HG03108 (cell line): Measurements from ENCODE around the gene MTG1.
"Not testable (repeated sequence)": the region's sequence is repeated elsewhere in the genome, so short reads cannot be mapped to it uniquely, and the experiment has no call there.

Experiments
- ATAC-seq: cut with Tn5 transposase; IDR thresholded peaks from one replicate; pipeline ENCODE4 v1.9.1; 2021; ENCODE audit warnings: moderate library complexity; ENCODE audit not compliant: unreplicated experiment

MTG1 gene

DNA sequence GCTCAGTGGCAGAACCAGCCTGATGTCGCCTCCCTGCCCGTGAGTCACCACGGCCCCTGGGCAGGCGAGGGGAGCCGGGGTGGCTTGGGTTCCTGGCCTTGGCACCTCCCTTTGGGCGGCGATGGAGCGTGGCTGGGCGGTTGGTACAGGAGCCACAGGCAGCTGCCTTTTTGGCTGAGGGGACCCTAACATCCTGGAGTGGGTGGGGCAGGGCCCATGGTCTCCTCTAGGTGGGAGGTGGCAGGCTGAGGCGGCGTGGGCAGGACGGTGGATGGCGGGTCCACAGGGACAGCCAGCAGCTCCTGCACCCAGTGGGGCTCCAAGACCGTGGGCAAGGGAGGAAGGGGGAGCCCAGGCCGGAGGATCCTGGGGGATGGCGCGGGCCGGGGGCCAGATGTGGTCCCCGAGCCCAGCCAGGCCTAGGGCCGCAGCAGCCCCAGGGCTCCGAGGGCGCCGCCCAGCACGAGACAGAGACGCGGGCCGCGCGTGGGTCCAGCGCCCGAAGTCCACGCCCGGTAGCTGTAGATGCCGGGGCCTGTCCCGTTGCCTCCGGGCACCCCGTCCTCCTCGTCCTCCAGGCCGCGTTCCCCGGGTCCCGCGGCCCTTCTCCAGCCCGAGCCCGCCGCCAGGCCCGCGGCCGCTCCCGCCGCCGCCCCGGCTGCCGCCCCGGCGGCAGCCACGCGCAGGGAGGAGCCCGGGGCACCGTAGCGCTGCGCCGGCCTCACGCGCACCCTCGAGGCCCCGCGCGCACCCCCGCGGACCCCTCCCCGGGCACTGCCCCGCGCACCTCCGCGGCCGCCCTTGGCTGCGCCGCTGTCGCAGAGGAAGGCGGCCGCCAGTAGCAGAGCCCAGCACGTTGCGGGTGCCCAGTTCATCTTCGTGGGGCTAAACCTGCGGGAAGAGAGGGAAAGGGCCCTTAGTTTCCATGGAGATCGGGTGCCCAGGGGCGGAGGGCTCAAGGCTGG is 29.1 kb downstream of the MTG1 start:
- ATAC-seq = no peak

DNA sequence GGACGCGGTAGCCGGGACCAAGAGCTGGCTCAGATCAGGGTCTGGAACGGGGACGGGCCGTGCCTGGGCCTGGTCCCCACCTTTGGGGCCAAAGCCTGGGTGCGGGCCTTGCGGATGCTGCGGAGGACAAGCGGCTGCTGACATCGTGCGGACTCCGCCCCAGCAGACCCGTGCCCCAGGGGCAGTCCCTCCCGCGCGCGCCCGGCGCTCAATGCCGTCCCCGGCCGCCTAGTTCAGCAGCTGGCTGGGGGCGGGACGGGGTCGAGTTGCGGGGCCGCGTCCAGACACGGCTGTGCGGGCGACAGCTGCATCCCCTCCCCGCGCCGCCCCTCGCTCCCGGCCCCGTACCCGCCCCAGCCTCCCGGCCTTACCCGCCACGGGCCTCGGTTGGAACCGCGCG is 30.1 kb downstream of the MTG1 start:
- not testable (repeated sequence) for ATAC-seq

DNA sequence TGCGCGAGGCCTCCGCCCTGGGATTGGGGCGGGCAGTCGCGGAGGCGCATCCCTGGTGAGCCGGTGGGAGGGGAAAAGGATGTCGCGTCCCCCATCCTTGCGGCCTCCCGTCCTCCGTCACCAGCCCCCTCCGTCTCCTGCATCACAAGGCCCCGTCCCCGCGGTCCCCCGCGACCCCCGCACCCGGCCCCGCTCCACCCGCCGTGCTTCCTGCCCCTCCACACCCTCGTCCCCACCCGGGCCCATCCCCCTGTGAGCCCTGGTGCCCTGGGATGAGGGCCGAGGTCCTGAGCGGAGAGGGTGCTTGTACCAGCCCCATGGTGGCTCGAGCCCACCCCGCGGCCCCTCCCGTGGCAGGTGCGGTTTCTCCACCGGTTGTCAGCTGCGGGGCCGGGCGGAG is 30.6 kb downstream of the MTG1 start, which contains the start of gene SPRN:
Gene SPRN, minus strand, starts transcription at position 25 of the 400 bp plus-strand sequence. CDS start 944 bp downstream, outside the sequence.
- not testable (repeated sequence) for ATAC-seq

DNA sequence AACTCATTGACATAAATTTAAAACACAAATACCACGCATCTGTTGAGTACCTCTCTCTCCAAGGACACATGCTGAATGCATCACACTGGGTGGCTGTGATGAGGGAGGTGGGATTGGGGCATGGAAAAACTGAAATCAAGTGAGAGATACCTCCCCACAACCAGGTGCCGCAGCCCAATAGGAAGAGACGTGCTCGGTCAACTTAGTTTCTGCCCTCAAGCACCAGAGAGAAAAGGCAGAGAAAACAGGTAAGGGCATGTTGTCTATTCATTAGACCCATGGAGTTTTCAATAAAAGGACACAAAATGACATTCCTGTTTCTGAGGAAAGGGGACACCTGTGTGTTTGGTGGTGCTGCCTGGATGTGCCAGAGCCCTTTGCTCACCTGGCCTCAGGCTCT is 35.6 kb downstream of the MTG1 start:
- ATAC-seq = not testable (repeated sequence)

DNA sequence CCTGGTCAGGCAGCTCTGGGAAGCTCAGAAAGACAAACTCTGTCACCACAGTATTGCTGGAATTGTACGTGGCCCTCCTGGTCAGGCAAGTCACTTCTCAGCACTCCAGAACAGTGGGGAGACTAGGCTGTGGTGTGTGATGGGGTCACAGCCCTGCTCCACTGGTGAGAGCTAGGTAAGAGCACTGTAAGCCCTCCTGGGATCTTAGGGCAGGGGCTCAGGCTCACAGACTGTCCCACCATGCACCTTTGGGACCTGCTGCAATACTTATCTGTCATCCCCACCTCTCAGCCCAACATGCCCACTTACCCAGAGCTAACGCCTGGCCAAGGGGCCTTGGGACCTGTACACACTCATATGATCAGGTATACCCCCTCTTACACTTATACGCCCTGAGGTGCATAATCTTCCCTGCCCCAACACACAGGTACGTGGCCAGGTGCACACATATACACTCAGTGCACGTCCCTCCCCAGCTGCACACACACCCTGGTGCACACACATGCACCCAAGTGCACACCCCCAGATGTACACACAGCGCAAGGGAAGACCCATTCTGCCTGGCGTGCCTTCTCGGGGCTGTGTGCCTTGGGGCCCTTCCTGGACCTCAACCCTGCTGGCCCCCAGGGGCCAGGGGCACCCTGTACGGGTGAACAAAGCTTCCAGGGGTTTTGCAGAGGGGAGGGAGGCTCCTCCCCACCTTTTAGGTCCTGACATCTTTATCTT is 38.1 kb downstream of the MTG1 start:
- not testable (repeated sequence) for ATAC-seq

DNA sequence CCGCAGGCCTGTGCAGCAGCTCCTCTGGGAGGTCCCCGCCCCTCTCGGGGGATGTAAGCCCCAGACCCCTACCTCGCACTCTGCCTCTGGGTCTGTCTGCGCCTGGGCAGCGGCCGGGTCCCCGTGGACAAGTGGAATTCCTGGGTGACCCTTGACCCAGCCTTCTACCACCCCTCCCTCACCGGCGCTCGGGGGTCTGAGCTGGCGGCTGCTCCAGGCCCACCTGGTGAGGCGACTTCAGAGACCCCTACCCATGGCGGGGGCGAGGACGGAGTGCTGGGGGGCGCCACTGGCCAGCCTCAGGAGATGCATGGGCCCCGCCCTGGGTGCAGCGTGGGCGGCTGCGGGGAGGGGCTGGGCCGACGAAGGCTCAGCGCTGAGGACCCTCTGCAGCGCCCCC is 38.8 kb downstream of the MTG1 start:
- not testable (repeated sequence) for ATAC-seq

DNA sequence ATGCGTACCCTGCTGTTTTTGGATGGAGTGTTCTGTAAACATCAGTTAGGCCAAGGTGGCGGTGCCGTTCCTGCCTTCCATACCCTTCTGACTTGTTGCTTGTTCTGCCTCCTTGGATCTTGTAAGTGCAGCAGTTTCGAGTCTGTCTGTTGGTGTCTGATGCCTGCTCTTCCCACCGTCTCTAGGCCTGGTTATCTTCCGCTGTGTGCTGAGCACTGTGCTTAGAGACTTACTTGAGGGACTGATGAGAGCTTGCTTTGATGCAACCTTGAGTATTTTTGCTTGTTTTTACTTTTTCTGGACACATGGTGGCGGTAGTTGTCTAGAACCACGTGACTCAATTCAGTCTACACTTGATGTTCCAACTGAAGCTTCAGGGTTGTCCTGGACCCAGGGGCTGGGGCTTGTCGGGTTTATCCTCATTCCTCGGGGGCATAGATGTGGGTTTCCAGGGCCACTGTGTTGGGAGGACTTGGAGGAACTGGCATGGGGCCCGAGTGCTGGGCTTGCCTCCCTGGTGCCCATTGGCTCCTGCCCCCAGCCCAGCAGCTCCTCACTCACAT is 44.8 kb downstream of the MTG1 start:
- no peak for ATAC-seq

DNA sequence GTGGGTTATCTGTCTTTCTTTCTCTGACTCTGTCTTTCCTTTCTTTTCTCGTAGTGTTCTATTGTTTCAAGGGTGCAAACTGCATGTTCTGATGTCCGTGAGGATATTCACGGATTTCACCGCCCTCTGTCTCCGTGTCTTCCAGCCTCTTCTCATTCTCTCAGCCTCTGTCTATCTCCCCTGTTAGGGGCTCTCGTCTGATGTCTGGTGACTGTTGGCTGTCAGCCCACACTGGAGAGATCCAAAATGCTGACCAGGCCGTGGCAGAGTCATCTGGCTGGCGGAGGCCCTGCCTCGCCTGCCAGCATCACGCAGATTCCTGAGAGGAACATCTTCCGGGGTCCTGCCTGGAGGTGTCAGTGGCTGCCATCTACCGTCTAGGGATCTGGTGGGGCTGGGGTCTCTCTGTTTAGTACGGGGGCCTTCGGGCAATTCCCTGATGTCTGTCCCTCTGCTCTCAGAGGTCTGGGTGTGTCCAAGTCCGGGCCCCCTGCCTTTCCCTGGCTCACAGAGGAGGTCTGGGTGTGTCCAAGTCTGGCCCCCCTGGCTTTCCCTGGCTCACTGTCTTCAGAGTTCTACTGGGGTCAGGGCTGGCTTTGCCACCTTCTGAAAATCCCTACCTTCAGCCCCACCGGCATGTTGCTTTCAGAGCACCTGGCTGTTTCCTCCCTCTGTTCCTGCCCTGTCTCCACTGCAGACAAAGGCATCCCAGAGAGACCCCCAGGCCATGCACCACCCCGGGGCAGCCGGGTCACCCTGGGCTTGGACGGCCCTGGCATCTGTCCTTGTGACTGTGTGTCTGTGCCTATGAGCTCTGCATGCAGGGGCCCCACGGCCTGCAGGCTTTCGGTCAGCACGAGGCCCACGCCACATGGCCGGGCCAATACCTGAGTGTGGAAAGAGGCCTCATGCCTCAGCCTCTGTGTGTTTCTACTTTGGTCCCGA is 45.8 kb downstream of the MTG1 start:
- no peak for ATAC-seq

DNA sequence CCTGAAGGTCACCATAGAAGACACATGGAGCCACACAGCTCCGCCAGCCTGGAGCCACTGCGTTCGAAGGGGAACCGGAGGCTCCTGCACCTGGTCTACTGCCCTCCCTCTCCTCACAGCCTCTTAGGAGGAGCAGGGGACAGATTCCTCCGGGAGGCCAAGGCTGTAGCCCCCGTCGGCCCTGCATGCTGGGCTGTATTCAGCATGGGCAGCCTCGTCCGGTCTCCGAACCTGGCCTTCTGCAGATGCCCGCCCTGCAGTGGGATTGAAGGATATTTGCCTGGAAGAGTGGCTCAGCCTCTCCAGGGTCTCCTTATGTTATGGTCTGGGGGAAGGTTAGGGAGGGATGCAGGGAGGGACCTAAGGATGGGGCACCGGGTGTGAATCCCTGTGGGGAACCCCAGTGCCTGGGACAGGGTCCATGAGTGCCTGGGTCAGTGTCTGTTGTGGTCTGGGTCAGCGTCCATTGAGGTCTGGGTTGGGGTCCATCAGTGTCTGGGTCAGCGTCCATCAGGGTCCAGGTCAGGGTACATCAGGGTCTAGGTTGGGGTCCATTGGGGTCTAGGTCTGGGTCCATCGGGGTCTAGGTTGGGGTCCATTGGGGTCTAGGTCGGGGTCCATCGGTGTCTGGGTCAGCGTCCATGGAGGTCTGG is 46.8 kb downstream of the MTG1 start:
- no peak for ATAC-seq

DNA sequence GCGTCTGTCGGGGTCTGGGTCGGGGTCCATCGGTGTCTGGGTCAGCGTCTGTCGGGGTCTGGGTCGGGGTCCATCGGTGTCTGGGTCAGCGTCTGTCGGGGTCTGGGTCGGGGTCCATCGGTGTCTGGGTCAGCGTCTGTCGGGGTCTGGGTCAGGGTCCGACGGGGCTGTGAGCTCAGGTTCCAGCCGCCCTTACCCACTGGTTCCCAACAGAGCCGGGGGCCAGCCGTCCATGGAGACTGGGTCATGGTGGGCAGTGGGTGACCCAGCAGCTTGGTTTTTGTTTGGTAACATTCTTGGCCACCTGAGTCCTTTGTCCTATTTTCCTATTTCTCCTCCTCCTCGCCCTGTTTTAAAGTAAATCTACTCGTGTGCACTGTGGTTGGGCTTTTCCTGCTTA is 47.4 kb downstream of the MTG1 start:
- not testable (repeated sequence) for ATAC-seq

DNA sequence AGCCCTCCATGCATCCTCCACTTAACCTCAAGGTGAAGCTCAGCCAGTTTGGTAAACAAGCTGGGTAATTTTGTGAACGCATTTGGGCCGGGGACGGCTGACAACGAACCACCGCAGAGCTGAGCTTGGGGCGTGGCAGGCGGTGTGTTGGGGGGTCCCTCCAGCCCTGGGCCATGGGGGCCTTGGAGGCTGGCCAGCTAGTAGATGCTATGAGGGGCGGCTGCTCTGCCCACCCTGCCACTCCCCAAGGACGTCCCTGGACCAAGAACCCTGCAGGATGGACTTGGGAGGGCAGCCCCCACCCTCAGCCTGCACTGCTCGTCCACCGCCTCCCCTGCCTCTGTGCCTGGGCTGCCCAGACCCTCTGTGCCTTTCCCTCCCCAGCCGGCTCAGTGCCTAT is 47.8 kb downstream of the MTG1 start:
- ATAC-seq = no peak

DNA sequence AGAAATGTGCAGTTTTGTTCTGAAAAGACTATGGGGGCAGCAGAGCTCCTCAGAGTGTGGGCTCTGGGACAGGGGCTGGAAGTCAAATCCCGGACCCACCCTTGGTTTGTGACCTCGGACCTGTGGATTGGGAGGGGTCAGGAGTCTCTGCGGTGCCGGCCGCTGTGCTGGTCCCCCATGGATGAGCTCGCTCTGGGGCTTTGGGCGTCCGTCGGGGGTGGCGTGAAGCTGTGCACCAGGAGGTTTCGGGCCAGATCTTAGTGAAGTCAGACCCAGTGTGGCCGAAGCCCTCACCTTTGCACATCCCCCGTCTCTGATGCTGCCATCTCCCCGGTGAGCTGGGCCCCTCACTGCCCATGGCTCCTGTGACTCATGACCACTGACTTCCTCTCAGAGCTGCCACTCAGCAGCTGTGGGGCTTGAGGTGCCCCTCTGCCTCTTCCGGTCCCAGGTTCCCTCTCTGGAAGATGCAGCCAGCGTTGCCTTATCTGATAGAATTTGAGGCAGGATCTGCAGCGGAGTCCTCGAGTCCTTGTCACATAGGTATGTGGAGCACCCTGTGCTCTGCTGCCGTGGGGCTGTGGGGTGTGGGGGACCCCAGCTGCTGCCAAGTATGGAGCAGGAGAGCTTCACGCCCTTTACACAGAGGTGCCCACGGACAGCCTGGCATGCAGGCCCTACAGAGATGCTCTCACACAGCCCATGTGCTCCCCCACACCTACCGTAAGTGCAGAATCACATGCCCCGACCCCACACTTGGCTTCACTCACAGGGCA is 48.4 kb downstream of the MTG1 start:
- no peak for ATAC-seq

DNA sequence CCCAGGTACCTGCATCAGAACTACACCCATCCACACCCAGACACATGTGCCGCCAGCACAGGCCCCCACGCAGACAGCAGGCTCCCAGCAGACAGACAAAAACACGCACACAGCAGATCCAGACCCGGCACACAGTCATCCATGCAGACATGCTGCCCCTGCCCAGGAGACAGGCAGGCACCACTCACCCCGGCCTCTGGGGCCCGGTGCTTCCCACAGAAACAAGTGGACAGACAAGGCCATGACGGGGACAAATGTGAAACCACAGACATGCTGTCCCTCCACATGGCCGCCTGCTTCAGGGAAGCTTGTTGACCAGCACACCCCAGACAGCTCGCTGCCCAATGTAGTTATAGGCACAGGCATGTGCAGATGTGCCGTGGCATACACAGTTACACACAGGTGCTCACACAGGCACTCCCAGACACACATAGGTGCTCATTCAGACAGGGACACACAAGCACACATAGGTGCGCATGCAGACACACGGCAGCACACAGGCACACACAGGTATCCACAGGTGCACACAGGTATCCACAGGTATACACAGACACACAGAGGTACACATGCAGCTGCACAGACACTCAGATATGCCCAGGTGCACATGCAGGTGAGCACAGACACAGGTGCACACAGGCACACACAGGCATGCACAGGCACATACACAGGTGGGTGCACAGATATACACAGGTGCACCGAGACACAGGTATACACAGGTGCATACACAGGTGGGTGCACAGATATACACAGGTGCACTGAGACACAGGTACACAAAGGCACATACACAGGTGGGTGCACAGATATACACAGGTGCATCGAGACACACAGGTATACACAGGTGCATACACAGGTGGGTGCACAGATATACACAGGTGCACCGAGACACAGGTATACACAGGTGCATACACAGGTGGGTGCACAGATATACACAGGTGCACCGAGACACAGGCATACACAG is 49.3 kb downstream of the MTG1 start:
- no peak for ATAC-seq

DNA sequence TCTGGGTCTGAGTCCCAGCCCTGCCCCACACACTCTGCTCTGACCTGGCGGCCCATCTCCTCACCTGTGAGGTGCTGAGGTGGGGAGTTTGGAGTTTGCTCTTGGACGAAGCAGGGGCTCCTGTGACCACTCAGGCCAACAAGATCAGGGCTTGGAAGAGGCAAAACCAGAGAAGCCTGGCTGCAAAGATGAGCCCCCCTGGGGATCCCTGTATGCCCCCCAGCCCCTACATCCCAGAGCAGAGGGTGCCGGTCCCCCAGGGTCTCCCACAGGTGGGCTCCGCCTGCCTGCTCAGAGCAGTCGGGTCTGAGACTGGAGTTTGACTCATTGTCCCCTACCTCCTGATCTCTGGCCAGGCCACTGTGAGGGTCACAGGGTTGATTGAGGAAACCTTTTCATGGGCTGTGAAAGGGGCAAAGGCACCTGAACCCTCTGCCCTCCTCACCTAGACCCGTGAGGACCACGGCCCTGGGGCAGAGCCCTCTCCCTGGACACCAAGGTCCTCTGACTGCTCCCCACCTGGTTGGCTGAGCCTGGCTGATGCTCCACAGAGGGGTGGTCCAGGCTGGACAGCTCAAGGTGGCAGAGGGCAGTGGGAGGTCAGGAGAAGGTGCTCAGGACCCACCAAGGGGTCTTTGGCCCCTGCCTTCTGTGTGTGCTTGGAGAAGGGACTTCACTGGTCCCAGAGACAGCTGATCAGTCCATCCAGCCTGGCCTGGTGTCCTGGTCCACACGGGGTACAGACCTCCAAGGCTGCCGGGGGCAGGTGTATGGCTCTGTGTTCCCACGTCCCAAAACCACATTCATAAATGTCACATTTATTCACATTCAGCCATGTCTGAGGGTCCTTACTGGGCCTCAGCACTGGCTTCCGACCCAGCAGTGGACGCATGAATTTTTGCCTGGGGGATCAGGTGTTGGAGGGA is 50.6 kb downstream of the MTG1 start:
- ATAC-seq = no peak

DNA sequence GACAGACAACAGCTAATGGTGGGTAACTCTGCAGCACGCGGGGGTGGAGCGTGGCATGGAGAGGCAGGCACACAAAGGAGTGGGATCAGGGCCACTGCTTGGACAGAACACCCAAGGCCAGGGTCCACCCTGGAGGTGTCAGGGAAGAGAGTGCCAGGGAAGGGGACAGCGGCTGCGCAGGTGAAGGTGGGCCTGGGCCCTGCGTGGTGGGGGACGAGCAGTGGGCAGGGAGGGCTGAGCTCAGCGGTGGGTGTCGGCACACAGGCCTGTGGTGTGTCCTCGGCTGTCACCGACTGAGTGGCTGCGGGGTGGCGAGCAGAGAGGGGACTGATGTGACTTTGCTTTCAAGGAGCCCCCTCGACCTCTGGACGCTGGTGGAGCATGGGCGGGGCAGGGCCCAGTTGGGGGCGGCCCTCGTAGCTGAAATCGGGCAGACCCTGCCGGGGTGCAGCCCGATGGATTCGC is 51.3 kb downstream of the MTG1 start:
- no peak for ATAC-seq

DNA sequence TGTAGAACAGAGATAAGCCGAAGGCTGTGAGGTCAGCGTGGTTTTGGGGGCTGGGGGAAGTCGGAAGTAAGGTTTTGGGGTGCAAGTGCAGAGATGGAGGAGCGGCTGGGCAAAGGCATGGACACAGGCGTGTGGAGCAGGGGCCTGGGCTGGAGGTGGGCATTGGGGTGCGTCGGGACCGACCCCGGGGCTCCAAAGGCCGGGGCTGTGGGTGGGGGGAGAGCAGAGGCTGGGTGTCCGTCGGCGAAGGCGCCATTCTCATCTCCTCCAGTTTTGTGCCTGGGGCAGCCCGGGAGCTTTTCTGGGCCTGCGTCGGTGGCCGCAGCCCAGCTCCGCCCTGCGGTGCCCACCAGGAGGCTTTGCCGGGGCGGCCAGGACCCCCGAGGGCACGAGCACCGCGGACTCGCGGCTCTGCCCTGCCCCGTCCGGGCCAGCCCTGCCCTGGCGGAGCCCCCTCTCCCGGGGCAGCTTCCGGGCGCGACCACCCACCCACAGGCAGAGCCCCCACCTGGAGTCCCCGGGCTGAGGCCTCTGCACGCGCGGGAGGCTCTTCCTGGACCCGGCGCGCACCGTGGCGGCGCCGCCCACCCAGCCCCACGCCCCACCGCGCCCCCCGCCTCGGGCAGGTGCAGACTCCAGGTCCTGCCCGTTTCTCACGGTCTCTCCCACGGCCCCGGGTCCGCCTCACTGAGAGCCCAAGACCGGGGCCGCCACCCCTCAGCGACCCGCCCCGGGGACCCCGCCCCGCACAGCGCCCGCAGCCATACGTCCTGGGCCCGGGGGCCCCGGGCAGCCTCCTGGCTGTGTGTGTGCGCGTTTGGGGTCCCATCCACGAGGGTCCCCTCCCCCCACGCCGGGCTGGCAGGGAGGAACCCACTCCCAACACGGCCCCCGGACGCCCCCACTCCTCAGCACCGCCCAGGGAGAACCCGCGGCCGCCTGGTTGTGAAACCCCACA is 52.1 kb downstream of the MTG1 start:
- no peak for ATAC-seq
